Parathyroid adenoma (tissue), 2 donors: Measurements from ENCODE around the gene PRELID2.

Source experiments
- H2AFZ ChIP-seq: fragments of 300-600 bp; sonication (generic); one replicate; pipeline ENCODE4 v1.7.0; 2017; ENCODE audit warnings: antibody characterized with exemption, mild to moderate bottlenecking
- H3K27ac ChIP-seq: fragments of 300-600 bp; sonication (generic); one replicate; pipeline ENCODE4 v1.7.0; 2017
- H3K27me3 ChIP-seq: fragments of 300-600 bp; sonication (generic); one replicate; pipeline ENCODE4 v1.7.0; 2017; ENCODE audit warnings: low read length; ENCODE audit not compliant: control insufficient read depth, insufficient read depth
- H3K36me3 ChIP-seq: fragments of 300-600 bp; sonication (generic); one replicate; pipeline ENCODE4 v1.7.0; 2017; ENCODE audit warnings: low read length; ENCODE audit not compliant: control insufficient read depth, insufficient read depth
- H3K4me1 ChIP-seq: fragments of 300-600 bp; sonication (generic); one replicate; pipeline ENCODE4 v1.7.0; 2017; ENCODE audit warnings: control low read depth
- H3K4me2 ChIP-seq: fragments of 300-600 bp; sonication (generic); one replicate; pipeline ENCODE4 v1.7.0; 2017; ENCODE audit warnings: low read length
- H3K4me3 ChIP-seq: fragments of 300-600 bp; sonication (generic); one replicate; pipeline ENCODE4 v1.7.0; 2017; ENCODE audit warnings: low read depth, low read length
- H3K79me2 ChIP-seq: fragments of 300-600 bp; sonication (generic); one replicate; pipeline ENCODE4 v1.7.0; 2017; ENCODE audit warnings: control low read depth
- H3K9ac ChIP-seq: fragments of 300-600 bp; sonication (generic); one replicate; pipeline ENCODE4 v1.7.0; 2017; ENCODE audit warnings: mild to moderate bottlenecking
- H3K9me3 ChIP-seq: fragments of 300-600 bp; sonication (generic); one replicate; pipeline ENCODE4 v1.7.0; 2017; ENCODE audit warnings: low read length; ENCODE audit not compliant: control insufficient read depth
- TF ChIP-seq, protein P1 (sequence below): fragments of 300-600 bp; sonication (generic); IDR thresholded peaks from one replicate; pipeline ENCODE4 v1.7.0; 2017; ENCODE audit warnings: antibody characterized with exemption, mild to moderate bottlenecking
- donor health status: primary hyperparathyroidism.

Gene PRELID2

DNA sequence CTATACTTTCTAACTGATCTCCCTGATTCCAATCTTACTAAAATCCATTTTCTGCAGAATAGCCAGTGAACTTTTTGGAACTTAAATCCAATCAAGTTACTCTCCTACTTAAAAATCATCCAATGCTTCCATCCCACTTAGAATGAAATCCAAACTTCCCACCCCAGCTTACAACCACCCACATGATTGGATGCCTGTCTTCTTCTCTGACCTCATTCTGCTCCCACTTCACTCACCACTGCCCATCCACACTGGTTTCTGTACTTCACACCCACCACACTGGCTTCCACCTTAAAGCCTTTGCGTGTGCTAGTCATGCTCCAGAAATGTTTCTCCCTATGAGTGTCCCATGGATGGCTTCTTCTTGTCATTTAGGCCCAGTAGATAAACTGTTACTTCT lies 119.7 kb downstream of the PRELID2 start:
- Histone ChIP-seq H3K79me2 (no peaks in the 10 kb centered on the region), H3K4me3 (no peak overlapping the region), H3K27me3 (no peaks in the 10 kb centered on the region), H3K36me3 (no peaks in the 10 kb centered on the region), H3K4me2 (no peak overlapping the region), H3K9ac (no peak overlapping the region), H3K9me3 (no peaks in the 10 kb centered on the region), H2AFZ (no peak overlapping the region), H3K4me1 (no peaks in the 10 kb centered on the region), H3K27ac (no peak overlapping the region)
- TF ChIP-seq, protein P1, sequence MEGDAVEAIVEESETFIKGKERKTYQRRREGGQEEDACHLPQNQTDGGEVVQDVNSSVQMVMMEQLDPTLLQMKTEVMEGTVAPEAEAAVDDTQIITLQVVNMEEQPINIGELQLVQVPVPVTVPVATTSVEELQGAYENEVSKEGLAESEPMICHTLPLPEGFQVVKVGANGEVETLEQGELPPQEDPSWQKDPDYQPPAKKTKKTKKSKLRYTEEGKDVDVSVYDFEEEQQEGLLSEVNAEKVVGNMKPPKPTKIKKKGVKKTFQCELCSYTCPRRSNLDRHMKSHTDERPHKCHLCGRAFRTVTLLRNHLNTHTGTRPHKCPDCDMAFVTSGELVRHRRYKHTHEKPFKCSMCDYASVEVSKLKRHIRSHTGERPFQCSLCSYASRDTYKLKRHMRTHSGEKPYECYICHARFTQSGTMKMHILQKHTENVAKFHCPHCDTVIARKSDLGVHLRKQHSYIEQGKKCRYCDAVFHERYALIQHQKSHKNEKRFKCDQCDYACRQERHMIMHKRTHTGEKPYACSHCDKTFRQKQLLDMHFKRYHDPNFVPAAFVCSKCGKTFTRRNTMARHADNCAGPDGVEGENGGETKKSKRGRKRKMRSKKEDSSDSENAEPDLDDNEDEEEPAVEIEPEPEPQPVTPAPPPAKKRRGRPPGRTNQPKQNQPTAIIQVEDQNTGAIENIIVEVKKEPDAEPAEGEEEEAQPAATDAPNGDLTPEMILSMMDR, result no peak

DNA sequence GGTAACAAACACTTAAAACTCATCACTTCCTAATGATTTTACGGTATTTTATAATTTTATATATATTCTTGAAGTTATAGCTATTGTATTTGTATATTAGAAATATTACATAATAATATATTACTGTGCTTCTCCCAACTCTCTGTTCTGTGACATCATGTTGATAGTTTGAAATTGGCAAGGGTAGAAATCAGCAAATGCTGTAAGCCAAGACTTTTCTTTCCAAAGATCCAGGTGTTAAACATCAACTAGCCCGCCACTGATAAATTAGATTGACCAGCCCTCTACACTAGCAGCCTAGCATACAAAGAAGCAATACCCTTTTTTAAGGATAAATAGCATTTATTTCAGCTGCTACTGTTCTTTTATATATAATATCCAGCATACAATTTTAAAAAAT lies 122.9 kb downstream of the PRELID2 start:
- no peak overlapping the region for H3K27ac ChIP-seq
- H3K36me3 ChIP-seq, result no peaks in the 10 kb centered on the region
- H3K4me1 ChIP-seq, result no peaks in the 10 kb centered on the region
- no peak overlapping the region for H3K9ac ChIP-seq
- H3K4me2 ChIP-seq, result no peak overlapping the region
- H3K79me2 ChIP-seq, result no peaks in the 10 kb centered on the region
- H3K27me3 ChIP-seq, result no peaks in the 10 kb centered on the region
- H3K4me3 ChIP-seq, result no peak overlapping the region
- H2AFZ ChIP-seq, result no peak overlapping the region
- TF ChIP-seq, protein P1, result no peak
- no peaks in the 10 kb centered on the region for H3K9me3 ChIP-seq

DNA sequence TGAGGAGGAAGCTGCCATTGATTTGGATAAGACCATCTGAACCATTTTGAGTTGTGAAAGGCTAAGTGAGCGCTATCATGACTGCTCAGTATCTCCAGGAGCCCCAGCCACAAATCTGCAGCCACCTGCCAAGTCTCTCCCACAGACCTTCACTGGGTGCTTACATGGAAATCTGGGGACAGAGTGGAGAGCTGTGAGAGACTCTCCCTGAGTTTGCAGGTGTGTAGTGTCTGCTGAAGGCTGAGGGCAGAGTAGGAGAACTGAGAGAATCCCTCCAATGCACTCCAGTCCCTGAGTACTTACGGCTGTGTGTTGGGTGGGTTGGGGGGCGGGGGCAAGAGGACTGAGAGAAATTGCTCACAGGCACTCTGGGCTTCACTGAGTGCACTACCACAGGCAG lies 123.7 kb downstream of the PRELID2 start:
- Histone ChIP-seq H3K79me2 (no peaks in the 10 kb centered on the region), H3K9me3 (no peaks in the 10 kb centered on the region), H3K4me1 (no peaks in the 10 kb centered on the region), H3K9ac (no peak overlapping the region), H3K27me3 (no peaks in the 10 kb centered on the region), H3K27ac (no peak overlapping the region), H3K36me3 (no peaks in the 10 kb centered on the region), H2AFZ (no peak overlapping the region), H3K4me3 (no peak overlapping the region), H3K4me2 (no peak overlapping the region)
- TF ChIP-seq, protein P1, result no peak
